HL-60 (cell line): ENCODE results near the gene TIPARP.

Experiments used
- DNase-seq, 2 experiments: peaks; one replicate each; pipeline ENCODE4 v3.0.0-alpha.2; 2010 to 2020; ENCODE audit warnings: low read depth in 1 of 2, low spot score in 1 of 2
- H3K27ac ChIP-seq: fragments of 250-450 bp; sonication (Bioruptor Pico); replicated peaks from 2 replicates; pipeline ENCODE4 v1.5.1; 2020; ENCODE audit warnings: mild to moderate bottlenecking, moderate library complexity
- H3K27me3 ChIP-seq: fragments of 250-450 bp; sonication (Bioruptor Pico); 2 replicates; pipeline ENCODE4 v1.5.1; 2021; ENCODE audit warnings: mild to moderate bottlenecking, moderate library complexity; ENCODE audit not compliant: insufficient read depth, poor library complexity, severe bottlenecking
- H3K4me3 ChIP-seq: replicated peaks from 2 replicates; pipeline ENCODE4 v1.5.1; 2011; ENCODE audit warnings: mild to moderate bottlenecking, control low read depth, low read length; ENCODE audit not compliant: insufficient read depth
- CTCF ChIP-seq: IDR thresholded peaks from one replicate; pipeline ENCODE4 v1.5.1; 2011; ENCODE audit warnings: low read length, control low read depth, inconsistent platforms; ENCODE audit not compliant: insufficient read depth
- GABPA ChIP-seq: IDR thresholded peaks from 2 replicates; pipeline ENCODE4 v1.6.1; 2012; ENCODE audit warnings: low read depth
- POLR2AphosphoS5 ChIP-seq: IDR thresholded peaks from 2 replicates; pipeline ENCODE4 v1.6.1; 2012; ENCODE audit warnings: low read depth
- REST ChIP-seq: IDR thresholded peaks from 2 replicates; pipeline ENCODE4 v1.6.1; 2012; ENCODE audit warnings: low read depth; ENCODE audit not compliant: insufficient replicate concordance
- SPI1 ChIP-seq: IDR thresholded peaks from 2 replicates; pipeline ENCODE4 v1.6.1; 2012; ENCODE audit warnings: low read depth, mild to moderate bottlenecking, borderline replicate concordance

Gene TIPARP

GRCh38 chr3:156728267-156728985, 54.0 kb downstream of the TIPARP start:
- Histone ChIP-seq H3K4me3 (no peak overlapping the region), H3K27me3 (no peaks in the 10 kb centered on the region), H3K27ac (no peak overlapping the region)
- TF ChIP-seq GABPA = no peak
- TF ChIP-seq CTCF = no peak
- no peak for TF ChIP-seq SPI1
- no peak for TF ChIP-seq POLR2AphosphoS5
- TF ChIP-seq REST = no peak
- no peak for DNase-seq

DNA sequence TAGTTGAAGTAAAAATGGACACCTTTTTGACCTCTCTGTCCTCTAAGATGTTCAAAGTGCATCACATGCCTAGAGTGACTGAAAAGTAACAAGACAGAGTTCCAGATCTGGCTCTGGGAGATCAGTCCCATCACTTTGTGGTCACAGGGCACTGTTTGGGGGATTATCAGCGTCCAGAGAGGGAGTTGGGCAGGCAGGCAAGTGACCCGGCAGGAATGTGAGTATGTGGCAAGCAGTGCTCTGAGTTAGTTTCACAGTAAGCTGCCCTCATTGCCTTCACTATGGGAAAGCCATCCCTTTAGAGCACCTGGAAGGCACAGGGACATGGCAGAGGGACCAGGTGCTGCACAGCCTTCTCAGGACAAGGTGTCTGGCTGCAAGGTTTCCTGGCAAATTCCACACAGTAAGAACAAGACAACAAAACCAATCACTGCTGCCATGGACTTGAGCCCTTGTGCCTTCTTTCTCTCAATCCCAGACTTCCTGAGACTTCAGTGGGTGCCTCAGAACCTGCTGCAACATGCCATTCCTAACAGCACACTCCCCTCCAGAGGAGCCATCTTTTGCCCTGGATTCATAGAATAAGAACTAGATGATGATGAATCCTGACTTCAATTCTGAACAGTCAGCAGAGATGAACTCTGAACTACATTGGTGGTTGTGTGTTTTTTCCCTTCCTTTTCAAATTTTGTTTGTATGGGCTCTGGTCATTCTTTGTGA, 55.2 kb downstream of the TIPARP start:
- no peak overlapping the region for H3K4me3 ChIP-seq
- TF ChIP-seq REST = no peak
- no peak for TF ChIP-seq CTCF
- no peak for TF ChIP-seq POLR2AphosphoS5
- TF ChIP-seq SPI1 = no peak
- no peak for TF ChIP-seq GABPA
- H3K27ac ChIP-seq = no peak overlapping the region
- DNase-seq = no peak
- H3K27me3 ChIP-seq = no peaks in the 10 kb centered on the region

DNA sequence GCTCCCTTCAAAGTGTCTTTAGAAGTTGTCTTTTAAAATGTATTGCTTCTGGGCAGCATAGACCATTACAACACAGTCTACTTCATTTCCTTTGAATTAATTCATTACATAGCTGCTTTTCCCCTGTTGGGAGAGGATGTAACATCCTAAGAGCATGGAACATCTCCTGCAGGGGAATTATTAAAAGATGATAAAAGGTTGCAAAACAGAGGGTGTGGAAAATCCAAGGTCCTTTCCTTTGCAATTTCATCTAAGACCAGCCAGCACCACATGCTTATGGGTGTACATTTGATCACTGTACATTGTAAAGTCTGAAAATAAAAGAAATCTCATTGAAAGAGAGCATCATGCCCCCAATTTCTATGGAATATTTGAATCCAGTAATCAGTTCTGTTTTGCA, 57.4 kb downstream of the TIPARP start:
- no peaks in the 10 kb centered on the region for H3K27me3 ChIP-seq
- H3K27ac ChIP-seq = no peak overlapping the region
- no peak for TF ChIP-seq CTCF
- TF ChIP-seq REST = no peak
- TF ChIP-seq SPI1 = no peak
- TF ChIP-seq POLR2AphosphoS5 = no peak
- TF ChIP-seq GABPA = no peak
- no peak for DNase-seq
- no peak overlapping the region for H3K4me3 ChIP-seq
